ENCODE results near the gene NKPD1.
A peak's percentile ranks its signal among the peaks of the same experiment; 100 is the strongest.

The NKPD1 gene

DNA sequence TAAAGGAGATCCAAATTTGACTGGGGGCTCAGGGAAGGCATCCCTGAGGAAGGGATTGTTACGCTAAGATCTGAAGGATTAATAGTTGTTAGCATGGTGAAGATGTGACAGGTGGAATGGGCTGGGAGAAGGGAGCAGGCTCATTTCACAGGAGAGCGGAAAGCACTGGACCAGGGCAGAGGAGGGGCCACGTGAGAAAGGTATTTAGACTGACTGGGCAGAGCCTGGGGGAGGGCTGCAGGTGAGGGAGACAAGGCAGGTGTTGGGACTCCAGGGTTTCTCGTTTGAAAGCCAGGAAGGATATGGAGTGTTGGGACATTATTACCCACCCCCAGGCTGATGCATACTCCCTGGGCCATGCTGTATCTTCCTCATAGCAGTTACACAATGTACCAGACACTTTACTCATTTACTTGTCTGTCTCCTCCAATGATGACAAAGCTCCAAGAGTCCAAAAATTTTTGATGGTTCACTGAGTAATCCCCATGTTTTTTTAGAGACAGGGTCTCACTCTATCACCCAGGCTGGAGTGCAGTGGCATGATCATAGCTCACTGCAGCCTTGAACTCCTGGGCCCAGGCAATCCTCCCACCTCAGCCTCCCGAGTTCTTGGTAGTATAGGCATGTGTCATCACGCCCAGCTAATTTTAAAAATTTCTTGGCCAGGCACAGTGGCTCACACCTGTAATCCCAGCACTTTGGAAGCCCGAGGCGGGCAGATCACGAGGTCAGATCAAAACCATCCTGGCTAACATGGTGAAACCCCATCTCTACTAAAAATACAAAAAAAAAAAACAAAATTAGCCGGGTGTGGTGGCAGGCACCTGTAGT, 14.9 kb upstream of the NKPD1 start:
- DNase-seq (ENCODE audit: low spot score), result no peak
- no peak for FAIRE-seq

DNA sequence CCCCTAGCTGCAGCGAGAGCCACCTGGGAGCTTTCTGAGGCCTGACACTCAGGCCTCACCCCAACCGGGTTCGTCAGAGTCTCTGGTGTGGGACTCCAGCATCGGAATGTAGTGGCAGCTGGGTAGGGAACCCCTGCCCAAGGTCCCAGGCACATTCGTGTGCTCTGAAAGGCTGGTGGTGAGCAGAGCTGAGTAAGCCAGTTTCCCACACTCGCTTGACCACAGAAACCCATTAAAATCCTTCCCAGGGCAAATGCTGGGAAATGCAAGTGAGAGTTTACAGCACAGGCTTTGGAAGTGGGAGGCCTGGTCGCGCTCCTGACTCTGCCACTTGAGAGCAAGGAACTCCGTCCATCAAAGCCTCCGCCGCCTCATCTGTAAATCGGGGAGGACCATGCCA, 13.0 kb upstream of the NKPD1 start:
- peak; percentile 88 for FAIRE-seq
- DNase-seq (ENCODE audit: low spot score), result peak; percentile 84

DNA sequence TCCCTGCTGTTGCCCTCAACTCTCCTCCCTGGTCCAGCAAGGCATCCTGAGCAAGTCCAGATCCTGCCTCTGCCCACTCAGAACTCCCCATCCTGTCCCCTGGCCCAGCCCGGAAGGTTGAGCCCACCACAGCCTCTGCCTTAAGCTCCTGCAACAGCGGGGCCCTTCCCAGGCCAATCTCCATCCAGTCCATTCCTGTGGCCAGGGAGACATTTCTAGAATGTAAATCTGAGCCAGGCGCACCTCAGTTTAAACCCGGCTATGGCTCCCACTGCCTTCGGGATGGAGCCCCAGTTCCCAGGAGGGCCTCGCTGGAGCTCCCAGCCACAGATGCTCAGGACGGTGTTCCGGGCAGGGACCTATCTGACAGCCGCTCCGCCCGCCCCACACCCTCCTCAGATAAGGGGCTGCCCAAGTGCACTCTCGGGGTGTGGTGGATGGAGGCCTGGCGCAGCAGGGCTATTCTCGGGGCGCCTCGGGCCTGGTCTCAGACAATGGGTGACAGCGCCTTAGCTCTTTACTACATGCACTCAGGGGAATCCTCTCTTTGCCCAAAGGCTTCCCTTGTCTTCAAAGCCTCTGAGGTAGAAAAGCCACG, 11.9 kb upstream of the NKPD1 start:
- DNase-seq (ENCODE audit: low spot score) (no peak), FAIRE-seq (no peak)

DNA sequence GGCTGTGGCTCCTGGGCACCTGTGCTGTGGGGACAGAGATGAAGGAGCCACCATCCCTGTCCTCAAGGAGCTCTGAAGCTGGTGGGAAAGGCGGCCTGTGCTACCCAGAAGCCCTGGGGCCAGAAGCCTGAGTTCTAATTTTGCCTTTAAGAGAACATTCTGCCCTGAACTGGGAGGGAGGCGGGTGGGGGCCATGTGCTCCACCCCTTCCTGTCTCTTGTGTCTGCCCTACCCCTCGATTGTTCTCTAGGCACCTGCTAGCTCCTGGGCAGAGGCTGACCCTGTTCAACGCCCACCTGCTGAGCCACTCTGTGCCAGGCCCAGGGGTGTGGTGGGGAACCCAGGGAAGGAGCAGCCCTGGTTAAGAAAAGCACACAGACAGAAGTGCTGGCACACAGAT, 11.4 kb upstream of the NKPD1 start:
- DNase-seq (ENCODE audit: low spot score), result no peak
- no peak for FAIRE-seq

DNA sequence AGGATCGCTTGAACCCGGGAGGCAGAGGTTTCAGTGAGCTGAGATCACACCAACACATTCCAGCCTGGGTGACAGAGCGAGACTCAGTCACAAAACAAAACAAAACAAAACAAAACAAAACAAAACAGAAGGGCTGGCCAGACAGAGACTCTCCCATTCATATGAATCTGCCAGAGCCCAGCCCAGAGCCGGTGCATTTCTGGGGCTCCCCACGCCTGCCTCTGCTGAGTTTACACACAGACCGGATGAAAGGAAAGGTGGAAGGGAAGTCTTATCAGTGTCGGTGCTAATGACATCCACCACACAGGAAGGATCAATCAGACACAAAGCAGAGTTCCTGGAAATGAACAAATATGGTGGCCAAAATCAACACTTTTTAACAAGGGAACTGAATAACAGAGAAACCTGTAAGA, 10.4 kb upstream of the NKPD1 start:
- no peak for FAIRE-seq
- DNase-seq (ENCODE audit: low spot score), result no peak

DNA sequence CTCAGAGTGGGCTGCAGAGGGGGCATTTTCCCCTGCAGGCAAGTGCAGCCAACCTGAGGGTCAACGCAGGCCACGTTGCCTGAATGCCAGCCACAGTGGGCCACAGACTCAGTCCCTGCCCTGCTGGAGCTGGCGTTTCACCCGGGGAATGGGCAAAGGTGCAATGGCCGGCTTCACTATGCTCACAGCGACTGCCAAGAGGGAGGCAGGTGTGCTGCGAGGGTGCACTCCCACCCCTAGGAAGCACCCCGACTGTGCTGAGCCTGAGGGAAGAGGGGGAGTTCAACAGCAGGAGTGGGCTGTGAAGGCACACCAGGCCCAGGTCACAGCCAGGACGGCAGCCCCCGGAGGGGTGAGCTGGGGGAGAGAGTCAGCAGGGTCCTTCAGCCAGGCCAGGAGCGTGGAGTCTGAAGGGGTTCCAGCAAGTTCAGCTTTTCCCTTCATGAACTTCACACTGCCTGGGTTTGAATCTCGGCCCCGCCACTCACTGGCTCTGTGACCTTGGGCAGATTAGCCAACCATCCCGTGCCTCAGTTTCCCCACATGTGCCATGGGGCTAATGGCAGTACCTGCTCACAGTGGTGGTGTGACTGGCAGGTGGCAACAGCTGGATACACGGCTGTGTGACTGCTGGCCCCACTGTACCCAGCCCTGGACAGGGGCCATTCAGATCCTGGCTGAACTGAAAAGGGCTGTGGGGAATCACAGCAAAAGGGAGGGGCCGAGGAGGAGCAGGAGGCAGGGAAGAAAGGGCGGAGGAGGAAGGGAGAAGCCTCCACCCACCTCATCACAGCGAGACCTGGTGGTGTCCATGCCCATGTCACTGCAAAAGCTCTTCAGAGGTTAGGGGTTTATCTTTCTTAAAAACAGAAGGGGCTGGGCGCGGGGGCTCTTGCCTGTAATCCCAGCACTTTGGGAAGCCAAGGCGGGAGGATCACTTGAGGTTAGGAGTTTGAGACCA, 9.6 kb upstream of the NKPD1 start:
- DNase-seq (ENCODE audit: low spot score) (no peak), FAIRE-seq (no peak)

DNA sequence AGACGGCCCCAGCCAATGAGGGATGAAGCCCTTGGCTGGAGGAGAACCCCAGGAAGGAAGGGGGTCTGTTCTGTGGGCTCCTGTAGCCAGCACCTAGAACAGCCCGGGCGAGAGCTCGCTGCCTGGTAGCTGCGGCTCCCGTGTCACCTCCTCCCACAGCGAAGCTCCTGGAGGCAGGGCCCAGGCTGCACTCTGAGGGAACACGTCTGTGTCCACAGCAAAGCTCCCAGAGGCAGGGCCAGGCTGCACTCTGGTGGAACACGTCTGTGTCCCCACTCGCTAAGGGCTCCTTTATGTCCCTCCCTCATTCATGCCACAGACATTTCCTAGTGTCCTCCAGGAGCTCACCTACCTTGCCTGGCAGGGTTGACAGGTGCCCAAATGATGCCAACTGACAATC, 8.8 kb upstream of the NKPD1 start:
- FAIRE-seq (no peak), DNase-seq (ENCODE audit: low spot score) (no peak)

DNA sequence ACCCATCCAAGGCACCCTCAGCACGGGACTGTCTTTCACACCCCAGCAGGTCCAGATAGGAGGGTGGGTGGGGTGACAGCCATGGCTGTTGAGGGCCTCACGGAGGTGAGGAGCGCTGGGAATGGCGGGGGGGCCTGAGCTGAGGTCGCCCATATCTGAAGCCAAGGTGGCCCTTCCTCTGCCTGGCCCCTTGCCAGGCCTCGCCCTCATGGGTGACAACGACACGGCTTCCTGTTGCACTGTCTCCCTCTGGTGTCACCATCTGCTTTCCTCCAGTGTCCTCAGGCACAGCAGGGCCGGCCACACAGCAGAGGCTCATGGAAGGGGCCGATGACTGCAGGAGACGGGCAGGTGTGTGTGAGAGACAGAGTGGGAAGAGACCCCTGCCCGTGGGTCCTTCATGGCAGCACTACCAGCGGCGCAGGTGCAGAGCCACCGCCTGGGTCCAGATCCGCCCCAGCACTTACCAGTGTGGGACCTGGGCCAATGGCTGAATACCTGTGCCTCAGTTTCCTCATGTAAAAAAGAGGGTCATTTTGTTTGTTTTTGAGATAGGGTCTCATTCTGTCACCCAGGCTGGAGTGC, 8.1 kb upstream of the NKPD1 start:
- FAIRE-seq (no peak), DNase-seq (ENCODE audit: low spot score) (no peak)

DNA sequence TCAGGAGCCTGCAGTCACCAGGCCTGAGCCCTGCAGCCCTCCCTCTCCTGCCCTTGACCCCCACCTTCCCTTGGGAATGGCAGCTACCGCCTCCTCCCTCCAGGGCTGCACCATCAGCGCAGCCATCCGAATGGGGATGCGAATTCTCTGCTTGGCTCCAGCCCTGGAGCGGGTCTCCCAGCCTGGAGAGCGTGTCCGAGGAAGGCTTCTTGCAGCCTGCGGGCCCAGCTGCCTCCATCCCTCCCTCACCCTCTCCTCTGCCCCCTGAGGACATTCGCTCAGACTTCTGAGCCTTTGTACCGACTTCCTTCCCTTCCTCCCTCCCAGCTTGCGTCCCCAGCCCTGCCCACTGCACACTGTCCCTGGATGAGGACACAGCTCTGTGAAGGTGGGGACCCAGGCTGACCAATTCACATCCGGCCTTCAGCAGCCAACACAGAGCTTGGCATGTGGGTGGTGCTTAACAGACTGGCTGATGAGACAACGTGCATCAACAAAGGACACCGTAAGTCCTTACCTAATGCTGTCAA, 6.0 kb upstream of the NKPD1 start:
- DNase-seq (ENCODE audit: low spot score), result no peak

DNA sequence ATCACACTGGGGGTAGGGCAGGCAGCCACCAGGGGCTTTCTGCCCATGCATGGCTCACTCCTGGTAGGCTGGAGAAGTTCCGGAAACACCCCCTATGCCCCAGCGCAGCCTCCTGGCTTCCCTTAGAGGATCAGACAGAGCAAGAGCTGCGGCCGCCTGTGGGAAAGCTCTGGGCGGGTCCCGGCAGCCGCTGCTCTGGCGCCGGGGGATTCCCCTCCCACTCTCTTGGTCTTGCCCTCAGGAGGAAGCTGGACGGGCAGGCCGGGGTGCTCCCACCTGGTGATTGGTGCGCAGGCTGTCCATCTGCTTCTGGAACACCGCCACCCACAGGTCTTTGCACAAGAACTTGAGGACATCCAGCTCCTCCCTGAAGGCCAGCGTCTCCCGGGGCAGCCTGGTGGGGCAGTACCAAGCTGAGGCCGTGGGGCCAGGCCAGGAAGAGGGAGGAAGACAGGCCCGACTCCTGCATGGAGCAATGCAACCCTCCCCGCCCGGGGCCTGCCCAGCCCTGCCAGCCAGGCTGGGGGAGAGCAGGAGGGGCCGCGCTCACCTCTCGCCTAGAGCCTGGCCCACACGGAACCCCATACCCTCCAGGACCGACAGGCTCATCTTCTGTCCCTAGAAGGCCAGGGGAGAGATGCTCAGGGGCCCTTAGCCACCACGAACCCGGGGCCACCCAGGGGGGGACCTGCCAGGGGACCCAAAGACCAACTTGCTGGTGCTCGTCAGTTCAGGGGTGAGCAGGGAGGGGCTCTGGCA, 4.0 kb upstream of the NKPD1 start:
- DNase-seq (ENCODE audit: low spot score), result peak; percentile 48
- no peak for FAIRE-seq

More for the DNA sequence above, 6.0 kb upstream of the NKPD1 start:
- FAIRE-seq, result no peak

DNA sequence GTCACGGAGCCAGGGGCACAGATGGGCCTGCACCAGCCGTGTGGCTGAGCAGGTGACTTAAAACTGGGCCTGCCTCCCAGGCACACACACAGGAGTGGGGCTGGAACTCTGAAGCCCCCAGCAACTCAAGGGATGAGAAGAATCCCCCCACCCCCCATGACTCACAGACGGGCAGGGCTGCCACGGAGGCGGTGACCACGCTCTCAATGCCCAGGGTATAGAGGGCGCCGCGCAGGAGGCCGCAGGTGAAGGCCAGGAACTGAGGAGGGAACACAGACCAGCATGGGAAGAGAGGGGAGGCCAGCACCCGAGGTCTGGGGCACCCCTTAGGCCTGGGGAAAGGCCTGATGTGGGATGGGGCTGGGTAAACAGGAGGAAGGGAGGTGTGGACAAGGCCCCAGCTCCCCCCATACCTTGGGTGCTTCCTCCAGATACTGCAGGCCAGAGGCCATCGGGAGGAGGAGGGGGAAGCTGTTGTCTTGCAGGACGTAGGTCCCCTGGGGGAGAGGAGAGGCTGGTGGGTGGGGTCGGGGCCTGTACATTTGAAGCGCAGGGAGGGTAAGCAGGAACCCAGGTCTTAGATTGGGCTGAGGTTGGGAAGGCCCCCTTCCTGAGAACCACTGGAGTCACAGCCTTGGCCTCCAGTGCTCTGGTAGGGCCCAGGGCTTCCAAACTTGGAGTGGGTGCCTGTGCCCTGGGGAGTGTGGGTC, 3.1 kb upstream of the NKPD1 start:
- DNase-seq (ENCODE audit: low spot score) (no peak), FAIRE-seq (no peak)

DNA sequence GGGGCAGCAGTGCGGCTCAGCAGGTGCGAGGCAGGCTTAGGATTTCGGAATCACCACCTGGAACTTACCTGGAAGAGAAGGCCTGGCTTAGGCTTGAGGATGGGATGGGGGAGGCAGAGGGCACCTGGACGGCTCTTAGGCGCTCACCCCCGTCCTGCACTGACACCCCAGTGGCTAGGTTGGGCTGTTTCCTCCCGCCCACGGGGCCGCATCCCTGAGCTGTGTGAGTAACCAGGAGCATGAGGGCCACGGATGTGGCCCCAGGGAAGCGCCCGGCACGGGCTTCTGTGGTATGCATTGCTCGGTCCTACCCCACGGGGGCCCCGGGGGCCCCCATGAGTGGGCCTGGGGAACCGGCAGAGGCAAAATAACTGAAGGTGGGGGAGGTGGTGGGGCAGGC, 2.4 kb upstream of the NKPD1 start:
- DNase-seq (ENCODE audit: low spot score), result no peak
- no peak for FAIRE-seq

DNA sequence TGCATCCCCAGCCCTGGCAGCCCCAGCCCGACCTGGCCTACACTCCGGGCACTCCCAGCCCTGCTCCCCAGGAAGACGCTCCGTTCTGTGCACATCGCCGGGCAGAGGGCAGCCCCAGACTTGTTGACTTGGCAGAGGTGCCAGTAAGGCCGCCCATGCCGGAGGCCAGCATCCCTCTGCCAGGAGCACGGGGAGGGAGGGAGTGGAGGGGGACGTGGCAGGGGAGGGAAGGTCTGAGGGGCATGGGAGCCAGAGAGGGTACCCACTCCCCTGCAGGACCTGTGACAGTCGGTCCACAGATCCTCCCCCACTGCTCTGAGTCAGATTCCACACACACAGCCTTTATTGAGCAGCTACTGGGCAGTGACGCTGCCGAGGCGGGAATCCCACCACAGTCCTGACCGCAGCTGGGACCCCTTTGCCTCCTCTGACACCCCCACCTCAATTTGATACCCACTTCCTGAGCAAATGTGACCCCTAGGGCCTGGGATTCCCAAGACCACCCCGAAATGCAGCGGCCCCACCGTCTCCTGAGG, 1.9 kb upstream of the NKPD1 start:
- DNase-seq (ENCODE audit: low spot score), result no peak
- FAIRE-seq, result no peak

DNA sequence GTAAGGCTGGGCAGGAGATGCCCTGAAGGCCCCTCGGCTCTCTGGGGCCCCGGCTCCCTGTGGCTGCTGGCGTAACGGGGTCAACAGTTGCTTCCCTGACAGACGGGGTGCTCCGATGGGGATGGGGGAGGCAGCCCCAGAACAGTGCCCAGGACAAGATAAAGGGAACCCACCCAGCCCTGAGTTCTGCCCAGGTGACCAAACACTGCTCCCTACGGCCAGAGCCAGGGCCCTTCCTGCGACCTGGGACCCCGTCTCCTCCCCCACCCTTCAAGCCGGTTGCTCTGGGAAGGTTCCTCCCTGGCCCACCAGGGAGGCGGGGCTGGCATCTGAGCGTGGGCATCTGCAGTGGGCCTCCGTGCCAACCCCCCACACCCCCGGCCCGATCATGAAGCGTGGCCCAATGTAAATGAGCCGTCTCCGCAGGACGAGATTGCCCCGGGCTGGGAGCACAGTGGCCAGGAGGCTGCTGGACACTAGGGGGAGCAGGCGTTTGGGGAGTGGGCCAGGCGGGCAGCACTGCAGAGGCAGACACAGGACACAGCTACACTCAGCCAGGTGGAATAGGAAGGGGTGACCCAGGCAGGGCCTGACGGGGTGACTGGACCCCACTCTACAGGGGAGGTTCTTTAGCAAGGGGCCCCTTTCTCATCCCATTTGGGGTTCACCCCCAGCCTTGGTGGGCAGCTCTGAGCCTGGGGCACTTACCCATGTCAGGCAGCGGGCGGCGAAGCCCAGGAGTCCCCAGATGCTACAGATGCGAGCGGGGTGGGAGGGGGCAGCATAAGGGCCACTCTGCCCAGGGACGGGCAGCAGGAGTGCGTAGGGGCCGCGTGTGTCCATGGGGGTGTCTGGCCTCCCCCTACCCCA, 1.2 kb upstream of the NKPD1 start:
- FAIRE-seq (no peak), DNase-seq (ENCODE audit: low spot score) (no peak)

DNA sequence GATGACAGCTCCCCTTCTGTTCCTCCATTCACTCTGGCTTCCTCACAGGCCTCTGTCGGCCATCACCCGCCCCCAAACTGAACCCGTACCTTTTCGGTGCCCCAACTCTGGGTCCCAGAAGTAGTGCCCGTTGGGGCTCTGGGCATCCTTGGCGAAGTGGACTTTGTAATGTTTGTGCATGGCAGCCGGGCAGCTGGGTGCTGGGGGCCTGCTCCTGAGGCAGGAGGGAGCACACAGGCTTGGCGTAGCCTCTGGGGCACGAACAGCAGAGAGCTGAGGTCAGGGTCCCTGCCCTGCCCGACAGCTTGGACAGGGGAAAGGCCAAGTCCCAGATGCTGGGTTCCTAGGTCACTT, 834 bp downstream of the NKPD1 start:
- no peak for FAIRE-seq

DNA sequence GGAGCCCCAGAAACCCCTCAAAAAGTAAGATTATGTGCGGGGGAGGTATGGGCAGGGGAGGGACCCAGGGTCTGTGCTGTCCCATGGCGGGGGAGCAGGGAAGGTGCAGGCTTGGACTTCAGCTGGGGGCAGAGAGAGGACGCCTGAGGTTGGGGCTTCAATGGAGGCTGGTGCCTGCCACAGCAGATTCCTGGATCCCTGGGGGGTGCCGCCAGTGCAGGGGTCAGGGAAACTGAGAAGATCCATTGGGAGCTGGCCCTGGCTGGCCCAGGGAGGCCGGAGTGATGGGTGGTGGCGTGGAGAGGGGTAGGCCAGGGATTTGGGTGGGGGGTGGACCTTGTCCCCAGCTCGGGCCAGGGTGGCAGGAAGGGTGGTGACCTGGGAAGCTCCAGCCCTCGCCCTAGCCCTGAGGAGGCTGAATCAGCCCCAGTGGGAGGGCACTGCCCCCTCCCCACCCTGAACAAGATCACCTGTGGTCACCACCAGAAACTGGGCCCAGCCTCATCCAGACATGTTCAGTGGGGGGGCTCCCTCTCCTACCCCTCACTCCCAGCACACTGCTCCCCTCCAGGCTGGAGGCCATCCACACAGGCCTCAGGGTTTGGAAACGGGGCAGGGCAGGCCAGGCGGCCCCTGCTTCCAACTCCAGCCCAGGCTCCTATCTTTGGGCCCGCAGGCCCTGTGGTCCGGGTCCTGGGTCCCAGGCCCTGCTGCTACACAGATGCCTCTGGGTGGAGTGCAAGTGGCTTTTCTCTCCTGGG, 1.4 kb downstream of the NKPD1 start:
- FAIRE-seq, result no peak
- no peak for DNase-seq (ENCODE audit: low spot score)

More for the DNA sequence above, 834 bp downstream of the NKPD1 start:
- no peak for DNase-seq (ENCODE audit: low spot score)

DNA sequence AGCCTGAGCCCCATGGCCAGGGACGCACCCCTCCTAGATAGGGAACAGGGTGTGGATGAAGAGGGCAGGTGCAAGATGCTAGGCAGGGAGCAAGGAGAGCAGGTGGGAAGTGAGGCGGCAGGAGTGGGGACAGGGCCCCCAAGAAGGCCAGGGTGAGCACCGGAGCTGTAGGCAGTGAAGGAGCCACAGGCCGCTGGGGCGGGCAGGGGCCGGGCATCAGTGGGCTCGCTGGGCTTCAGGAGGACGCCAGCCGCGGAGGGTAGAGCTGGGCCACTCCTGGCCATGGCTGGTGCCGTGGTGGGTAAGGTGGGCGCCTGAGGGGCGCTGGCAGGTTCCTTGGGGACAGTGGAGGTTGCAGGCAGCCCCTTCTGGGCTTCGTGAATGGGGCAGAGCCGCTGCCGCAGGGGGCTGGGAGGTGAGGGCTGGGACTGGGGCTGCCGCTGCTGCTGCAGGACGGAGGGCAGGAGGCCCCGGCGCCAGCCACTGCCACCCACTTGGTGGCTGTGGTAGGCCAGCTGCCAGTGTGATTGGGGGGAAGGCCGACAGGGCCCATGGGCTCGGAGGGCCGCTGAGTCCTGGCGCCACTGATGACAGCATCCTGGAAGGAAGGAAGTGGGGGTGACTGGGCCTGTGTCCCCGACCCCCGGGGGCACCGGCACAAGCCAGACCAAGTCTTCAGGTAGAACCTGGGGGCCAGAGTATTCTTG, 2.1 kb downstream of the NKPD1 start:
- FAIRE-seq (no peak), DNase-seq (ENCODE audit: low spot score) (no peak)
